Thymus (tissue), 11 donors: Measurements from ENCODE around the gene GATA2. TPM values are rescaled to one million over a fixed set of nuclear protein-coding genes. Genes with fewer than 3 reads are reported as not detected.

Source experiments
- DNase-seq, 9 donors: peaks; one replicate each; pipeline ENCODE4 v3.0.0-alpha.2; 2013; ENCODE audit warnings: low spot score in 9 of 9, low read depth in 6 of 9, missing footprints in 1 of 9
- H3K27ac ChIP-seq, 2 donors: one replicate each; pipeline ENCODE4 v1.5.1; 2013; ENCODE audit warnings: control low read depth in 1 of 2, low read depth in 1 of 2, low read length in 1 of 2, mild to moderate bottlenecking in 1 of 2, moderate library complexity in 1 of 2
- H3K27me3 ChIP-seq, 2 donors: one replicate each; pipeline ENCODE4 v1.5.1; 2013; ENCODE audit warnings: low read length in 1 of 2; ENCODE audit not compliant: control insufficient read depth in 2 of 2, insufficient read depth in 1 of 2
- H3K36me3 ChIP-seq, 2 donors: one replicate each; pipeline ENCODE4 v1.5.1; 2013; ENCODE audit warnings: low read length in 1 of 2, mild to moderate bottlenecking in 1 of 2, moderate library complexity in 1 of 2; ENCODE audit not compliant: control insufficient read depth in 2 of 2, insufficient read depth in 2 of 2
- H3K4me1 ChIP-seq, 2 donors: one replicate each; pipeline ENCODE4 v1.5.1; 2013; ENCODE audit warnings: low read length in 2 of 2; ENCODE audit not compliant: control insufficient read depth in 2 of 2, insufficient read depth in 2 of 2
- H3K4me3 ChIP-seq, 2 donors: one replicate each; pipeline ENCODE4 v1.5.1; 2013; ENCODE audit warnings: low read length in 2 of 2, control low read depth in 1 of 2, mild to moderate bottlenecking in 1 of 2
- H3K9me3 ChIP-seq, 2 donors: one replicate each; pipeline ENCODE4 v1.5.1; 2013; ENCODE audit warnings: low read length in 1 of 2, mild to moderate bottlenecking in 1 of 2; ENCODE audit not compliant: control insufficient read depth in 2 of 2, insufficient read depth in 1 of 2
- WGBS: extraction: QIAGEN DNeasy Blood & Tissue Kit; methylation state at CpG from one replicate; pipeline ENCODE4 v1.1.7; 2013; 5-methylcytosine and 5-hydroxymethylcytosine counted together
- polyA plus RNA-seq: library from polyadenylated mRNA; stranded (reverse); fragments of 200-250 nt; gene quantifications from one replicate; pipeline ENCODE4 v1.2.3, GENCODE V29; 2013
- total RNA-seq: library from RNA; stranded (reverse); fragments of 120-200 nt; gene quantifications from one replicate; pipeline ENCODE4 v1.2.4, GENCODE V29; 2013
- donor health status: healthy.

Gene GATA2
- total and polyA plus RNA-seq, 2 donors: 0.57 to 5.1 TPM

- Histone ChIP-seq H3K27ac (no peak overlapping the region), H3K9me3 (peaks cover 0 to 10% of the 10 kb centered on the region in 2 donors), H3K36me3 (no peaks in the 10 kb centered on the region), H3K4me1 (peaks cover 13 to 50% of the 10 kb centered on the region in 2 donors), H3K4me3 (peak overlapping the region; percentile 13 to 20), H3K27me3 (peaks cover 89 to 100% of the 10 kb centered on the region in 2 donors)
- DNase-seq: no peak
- WGBS: 2% methylated on average over 75 of the region's 75 CpGs
Observed at GRCh38 chr3:128486681-128487537, 6.1 kb downstream of the GATA2 start.

GRCh38 chr3:128486205-128486628, 6.8 kb downstream of the GATA2 start:
- no peak for DNase-seq
- 20% methylated on average over 14 of the region's 14 CpGs for WGBS
- no peak overlapping the region for H3K4me3 ChIP-seq
- H3K27ac ChIP-seq: no peak overlapping the region
- peaks cover 0 to 10% of the 10 kb centered on the region in 2 donors for H3K9me3 ChIP-seq
- peaks cover 88 to 100% of the 10 kb centered on the region in 2 donors for H3K27me3 ChIP-seq
- no peaks in the 10 kb centered on the region for H3K36me3 ChIP-seq
- H3K4me1 ChIP-seq: peaks cover 13 to 46% of the 10 kb centered on the region in 2 donors

DNA sequence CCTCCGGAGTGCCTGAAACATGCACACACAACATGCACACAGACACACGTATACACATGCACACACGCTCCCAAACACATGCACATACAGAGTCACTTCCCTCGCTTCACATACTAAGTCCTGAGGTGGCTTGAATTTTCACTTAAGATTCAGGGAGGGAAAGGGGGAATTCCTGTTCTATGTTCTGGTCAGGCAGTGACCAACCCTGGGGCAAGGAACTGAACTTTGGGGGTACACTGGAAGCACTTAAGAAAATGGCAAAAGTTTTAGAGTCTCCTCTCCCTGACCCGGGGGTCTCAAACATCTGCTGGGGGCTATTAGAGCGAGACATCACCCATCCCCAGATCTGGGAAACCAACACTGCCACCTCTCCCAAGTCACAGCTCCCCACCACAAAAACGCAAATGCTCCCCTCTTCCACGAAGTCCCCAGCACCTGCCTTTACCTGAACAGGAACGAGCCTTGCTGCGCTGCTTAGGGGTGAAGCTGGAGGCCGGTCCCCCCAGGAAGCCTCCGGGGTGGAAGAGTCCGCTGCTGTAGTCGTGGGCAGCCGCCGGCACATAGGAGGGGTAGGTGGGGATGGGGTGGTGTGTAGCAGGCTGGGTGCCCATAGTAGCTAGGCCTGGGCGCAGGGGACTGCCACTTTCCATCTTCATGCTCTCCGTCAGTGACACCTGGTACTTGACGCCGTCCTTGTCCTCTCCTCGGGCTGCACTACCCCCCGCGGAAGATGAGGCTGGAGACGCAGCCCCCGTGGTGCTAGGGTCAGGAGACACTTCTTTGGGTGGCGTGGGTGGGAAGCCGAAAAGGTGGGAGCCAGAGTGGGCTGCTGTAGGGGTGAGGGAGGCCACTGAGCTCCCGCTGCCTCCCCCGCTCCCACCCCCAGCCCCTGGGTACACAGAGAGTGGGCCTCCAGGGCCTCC, 7.5 kb downstream of the GATA2 start:
- WGBS: 49% methylated on average over 29 of the region's 29 CpGs
- DNase-seq: no peak
- Histone ChIP-seq H3K27ac (no peak overlapping the region), H3K27me3 (peaks cover 81 to 100% of the 10 kb centered on the region in 2 donors), H3K36me3 (no peaks in the 10 kb centered on the region), H3K4me1 (peaks cover 13 to 46% of the 10 kb centered on the region in 2 donors), H3K4me3 (no peak overlapping the region), H3K9me3 (peaks cover 0 to 10% of the 10 kb centered on the region in 2 donors)

- WGBS: 40% methylated on average over 16 of the region's 16 CpGs
- Histone ChIP-seq H3K4me3 (no peak overlapping the region), H3K27ac (no peak overlapping the region), H3K36me3 (no peaks in the 10 kb centered on the region), H3K4me1 (peaks cover 13 to 37% of the 10 kb centered on the region in 2 donors), H3K9me3 (peaks cover 0 to 10% of the 10 kb centered on the region in 2 donors), H3K27me3 (peaks cover 76 to 100% of the 10 kb centered on the region in 2 donors)
- no peak for DNase-seq
Observed at GRCh38 chr3:128484404-128485281, 8.4 kb downstream of the GATA2 start.

- no peak for DNase-seq
- peaks cover 9 to 31% of the 10 kb centered on the region in 2 donors for H3K4me1 ChIP-seq
- no peaks in the 10 kb centered on the region for H3K36me3 ChIP-seq
- H3K27me3 ChIP-seq: peaks cover 68 to 99% of the 10 kb centered on the region in 2 donors
- peaks cover 0 to 8% of the 10 kb centered on the region in 2 donors for H3K9me3 ChIP-seq
- no peak overlapping the region for H3K4me3 ChIP-seq
- WGBS: 7% methylated on average over 26 of the region's 26 CpGs
- H3K27ac ChIP-seq: peak overlapping the region in 1 of 2 donors; percentile 18
Observed at GRCh38 chr3:128483657-128484403, 9.2 kb downstream of the GATA2 start.

- peaks cover 4 to 23% of the 10 kb centered on the region in 2 donors for H3K4me1 ChIP-seq
- H3K36me3 ChIP-seq: no peaks in the 10 kb centered on the region
- H3K27ac ChIP-seq: peak overlapping the region in 1 of 2 donors; percentile 18
- no peak for DNase-seq
- WGBS: 5% methylated on average over 33 of the region's 33 CpGs
- peaks cover 0 to under 1% of the 10 kb centered on the region in 2 donors for H3K9me3 ChIP-seq
- peaks cover 62 to 92% of the 10 kb centered on the region in 2 donors for H3K27me3 ChIP-seq
- no peak overlapping the region for H3K4me3 ChIP-seq
Observed at GRCh38 chr3:128482666-128483656, 10.0 kb downstream of the GATA2 start.

DNA sequence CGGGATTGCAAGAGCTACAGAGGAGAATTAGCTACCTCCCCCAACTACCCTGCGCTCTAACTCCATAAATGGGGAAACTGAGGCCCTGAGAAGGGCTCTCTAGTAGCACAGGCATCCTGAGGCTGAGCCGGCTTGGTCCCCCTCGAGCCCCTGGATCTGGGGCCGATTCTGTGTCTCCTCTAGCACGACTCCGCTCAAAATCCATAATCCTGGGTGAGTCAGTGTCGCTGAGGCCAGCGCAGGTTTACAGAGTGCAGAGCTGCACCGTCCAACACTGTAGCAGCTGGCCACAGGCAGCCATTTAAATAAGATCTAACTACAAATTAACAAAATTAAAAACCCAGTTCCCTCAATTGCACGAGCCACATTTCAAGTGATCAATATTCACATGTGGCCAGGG, 10.8 kb downstream of the GATA2 start:
- no peaks in the 10 kb centered on the region for H3K36me3 ChIP-seq

More for the DNA sequence above, 10.8 kb downstream of the GATA2 start:
- Histone ChIP-seq H3K4me3 (no peak overlapping the region), H3K4me1 (peaks cover 4 to 18% of the 10 kb centered on the region in 2 donors), H3K9me3 (no peaks in the 10 kb centered on the region), H3K27me3 (peaks cover 56 to 86% of the 10 kb centered on the region in 2 donors), H3K27ac (no peak overlapping the region)
- no peak for DNase-seq
- 84% methylated on average over 11 of the region's 11 CpGs for WGBS
